ENCODE results near the gene CHRM2.

GRCh38 chr7:137009404-137009803, 141.0 kb downstream of the CHRM2 start:
- TF ChIP-seq FOXA1 (IDR thresholded peaks at IDR 0.05) (no peak), FOXK2 (IDR thresholded peaks at IDR 0.05) (no peak), FOXM1 (IDR thresholded peaks at IDR 0.05; ENCODE audit: borderline replicate concordance) (no peak), SP1 (IDR thresholded peaks at IDR 0.05) (no peak), BHLHE40 (IDR thresholded peaks at IDR 0.05; ENCODE audit: borderline replicate concordance) (no peak)
